ENCODE results near the gene BDP1. TPM values are rescaled to one million over a fixed set of nuclear protein-coding genes. Genes with fewer than 3 reads are reported as not detected.

BDP1 gene
- total and polyA plus RNA-seq, 2 of the 4 experiments (the other 2 are of a cell fraction) = 5.8 to 14.0 TPM

- Histone ChIP-seq H4K91ac (ENCODE audit: insufficient read depth, low read depth, low read length) (no peak overlapping the region), H2AK9ac (replicated peaks; ENCODE audit: low read depth, low read length, poor library complexity) (no peak overlapping the region), H3K56ac (ENCODE audit: extremely low read depth, insufficient read depth, low read length) (no peak overlapping the region), H3K36me3 (ENCODE audit: control insufficient read depth, insufficient read depth, low read length) (0 out of 2 replicates have a peak, but pooled peaks cover 11% of the 10 kb centered on the region), H2BK15ac (ENCODE audit: low read depth, low read length) (no peak overlapping the region), H3K9ac (ENCODE audit: low read depth, low read length) (no peak overlapping the region), H3K14ac (replicated peaks; ENCODE audit: low read depth, low read length) (no peak overlapping the region), H2AK5ac (ENCODE audit: low read depth, low read length) (no peak overlapping the region), H2AFZ (replicated peaks; ENCODE audit: low read length, poor library complexity) (no peak overlapping the region), H3K18ac (ENCODE audit: low read depth, low read length) (no peak overlapping the region), H3K4ac (ENCODE audit: low read depth, low read length) (no peak overlapping the region), H4K20me1 (ENCODE audit: insufficient read depth, low read length) (no peaks in the 10 kb centered on the region), H2BK20ac (ENCODE audit: low read depth, low read length) (no peak overlapping the region), H3K27me3 (ENCODE audit: control insufficient read depth, insufficient read depth, low read length) (no peaks in the 10 kb centered on the region), H2BK5ac (ENCODE audit: low read depth, low read length, poor library complexity, severe bottlenecking) (no peak overlapping the region), H2BK120ac (ENCODE audit: low read depth, low read length) (no peak overlapping the region), H3K9me1 (ENCODE audit: insufficient read depth, low read length) (peaks cover 2% of the 10 kb centered on the region; the same call in 1 of the 2 replicates), H3K4me1 (ENCODE audit: control insufficient read depth, insufficient read depth, low read length) (no peaks in the 10 kb centered on the region), H3K27ac (ENCODE audit: insufficient read depth, low read length) (no peak overlapping the region), H3K4me3 (ENCODE audit: insufficient read depth, low read depth, low read length) (no peak overlapping the region), H3K4me2 (ENCODE audit: low read depth, low read length) (no peak overlapping the region), H3K9me3 (ENCODE audit: control insufficient read depth, insufficient read depth, low read length) (no peaks in the 10 kb centered on the region), H3K79me1 (ENCODE audit: low read depth in 1 of 2, low read length in 2 of 2) (no peaks in the 10 kb centered on the region; a peak in 1 of 4 replicates), H3K23ac (ENCODE audit: low read depth, low read length) (no peak overlapping the region), H4K5ac (ENCODE audit: low read depth, low read length) (no peak overlapping the region), H4K8ac (ENCODE audit: low read depth in 2 of 2, low read length in 2 of 2) (no peak overlapping the region)
- TF ChIP-seq RAD21 (IDR thresholded peaks at IDR 0.05; ENCODE audit: low read length) (no peak), RCOR1 (IDR thresholded peaks at IDR 0.05; ENCODE audit: insufficient replicate concordance, low read length) (no peak), RFX5 (IDR thresholded peaks at IDR 0.05; ENCODE audit: low read depth, low read length) (no peak), CHD1 (IDR thresholded peaks at IDR 0.05; ENCODE audit: low read depth, low read length) (no peak), MAFK (IDR thresholded peaks at IDR 0.05; ENCODE audit: low read depth, low read length) (no peak), BHLHE40 (IDR thresholded peaks at IDR 0.05; ENCODE audit: low read depth, low read length) (no peak), POLR2A (IDR thresholded peaks at IDR 0.05; ENCODE audit: low read depth, low read length) (no peak), SMC3 (IDR thresholded peaks at IDR 0.05; ENCODE audit: low read depth, low read length) (no peak), FOS (IDR thresholded peaks at IDR 0.05; ENCODE audit: low read depth, low read length) (no peak), CEBPB (IDR thresholded peaks at IDR 0.05; ENCODE audit: low read depth, low read length) (no peak), NFE2L2 (IDR thresholded peaks at IDR 0.05; ENCODE audit: low read depth, low read length) (no peak), MXI1 (IDR thresholded peaks at IDR 0.05; ENCODE audit: borderline replicate concordance, low read depth, low read length) (no peak), USF2 (IDR thresholded peaks at IDR 0.05; ENCODE audit: low read depth, low read length) (no peak), ELK1 (IDR thresholded peaks at IDR 0.05; ENCODE audit: borderline replicate concordance, low read depth, low read length) (no peak), MAZ (IDR thresholded peaks at IDR 0.05; ENCODE audit: borderline replicate concordance, low read depth, low read length) (no peak), CTCF (conservative IDR thresholded peaks at IDR 0.05; ENCODE audit: low read depth, low read length) (no peak)
- ChIA-PET CTCF (no interaction called here), POLR2A (ENCODE audit: unreplicated experiment) (no interaction called here)
- DNase-seq = no peak
- dilution Hi-C loops (cut with HindIII; ENCODE audit: low sequenced_read_pairs, unreplicated experiment) (no loop called here), intact Hi-C loops (cut with micrococcal nuclease) (no loop called here), in situ Hi-C loops (cut with MboI; ENCODE audit: low sequenced_read_pairs) (no loop called here)
- no peak for ATAC-seq (ENCODE audit: low read depth)
- no CpG with 5 or more reads among the region's 4 CpGs for whole genome bisulfite sequencing, 2 experiments (ENCODE audit: extremely low coverage in 2 of 2, insufficient read length in 1 of 2)
- no TSS peak for BruUV-seq (replicated peaks)
Measured at GRCh38 chr5:71615809-71616208, 160.4 kb downstream of the BDP1 start.

Measured in IMR-90 (cell line).